IPS-20b (cell line): Measurements from ENCODE around the gene BPHL.
"Not testable (repeated sequence)": the region's sequence is repeated elsewhere in the genome, so short reads cannot be mapped to it uniquely, and the experiment has no call there.

ENCODE experiments used
- H3K27ac ChIP-seq: one replicate; pipeline ENCODE4 v1.5.1; 2013; ENCODE audit warnings: low read length
- H3K27me3 ChIP-seq: 2 replicates; pipeline ENCODE4 v1.6.1; 2013; ENCODE audit warnings: mild to moderate bottlenecking, low read length, inconsistent platforms; ENCODE audit not compliant: insufficient read depth
- H3K36me3 ChIP-seq: 2 replicates; pipeline ENCODE4 v1.6.1; 2013; ENCODE audit warnings: low read depth, mild to moderate bottlenecking, inconsistent platforms, low read length, moderate library complexity; ENCODE audit not compliant: insufficient read depth
- H3K4me1 ChIP-seq: 2 replicates; pipeline ENCODE4 v1.6.1; 2013; ENCODE audit warnings: mild to moderate bottlenecking, control low read depth, inconsistent platforms, low read length, moderate library complexity; ENCODE audit not compliant: insufficient read depth
- H3K4me3 ChIP-seq: 2 replicates; pipeline ENCODE4 v1.5.1; 2013; ENCODE audit warnings: mild to moderate bottlenecking, low read length, inconsistent platforms
- H3K9ac ChIP-seq: 2 replicates; pipeline ENCODE4 v1.6.1; 2013; ENCODE audit warnings: low read depth, mild to moderate bottlenecking, inconsistent platforms, low read length, moderate library complexity
- H3K9me3 ChIP-seq: 2 replicates; pipeline ENCODE4 v1.6.1; 2013; ENCODE audit warnings: mild to moderate bottlenecking, low read depth, low read length, inconsistent platforms; ENCODE audit not compliant: insufficient read depth

Gene BPHL

GRCh38 chr6:3189192-3189591 lies 70.7 kb downstream of the BPHL start:
- H3K27ac ChIP-seq, H3K9ac ChIP-seq, H3K27me3 ChIP-seq, H3K4me3 ChIP-seq, H3K9me3 ChIP-seq, H3K36me3 ChIP-seq: not testable (repeated sequence)
- peaks cover 14% of the 10 kb centered on the region for H3K4me1 ChIP-seq

GRCh38 chr6:3190056-3190455 lies 71.5 kb downstream of the BPHL start:
- no peak overlapping the region for H3K4me3 ChIP-seq
- H3K9ac ChIP-seq = no peak overlapping the region
- H3K36me3 ChIP-seq = no peaks in the 10 kb centered on the region
- H3K27ac ChIP-seq = no peak overlapping the region
- no peaks in the 10 kb centered on the region for H3K27me3 ChIP-seq
- no peaks in the 10 kb centered on the region; the same call in 1 of the 2 replicates for H3K9me3 ChIP-seq
- H3K4me1 ChIP-seq = peaks cover 23% of the 10 kb centered on the region

- Histone ChIP-seq H3K9me3 (no peaks in the 10 kb centered on the region; the same call in 1 of the 2 replicates), H3K27me3 (no peaks in the 10 kb centered on the region), H3K27ac (no peak overlapping the region), H3K9ac (no peak overlapping the region), H3K4me1 (peaks cover 30% of the 10 kb centered on the region), H3K4me3 (no peak overlapping the region), H3K36me3 (no peaks in the 10 kb centered on the region)
These were observed 72.3 kb downstream of the BPHL start for GRCh38 chr6:3190779-3191178.

GRCh38 chr6:3193102-3193849 lies 74.8 kb downstream of the BPHL start:
- Histone ChIP-seq H3K4me1 (peaks cover 31% of the 10 kb centered on the region), H3K9me3 (no peaks in the 10 kb centered on the region; the same call in 1 of the 2 replicates), H3K36me3 (no peaks in the 10 kb centered on the region), H3K9ac (no peak overlapping the region; the same call in 1 of the 2 replicates), H3K27ac (no peak overlapping the region), H3K27me3 (no peaks in the 10 kb centered on the region), H3K4me3 (no peak overlapping the region)

- no peaks in the 10 kb centered on the region; the same call in 1 of the 2 replicates for H3K9me3 ChIP-seq
- H3K4me1 ChIP-seq = peaks cover 31% of the 10 kb centered on the region
- peak overlapping the region; percentile 37 for H3K4me3 ChIP-seq
- no peaks in the 10 kb centered on the region for H3K27me3 ChIP-seq
- H3K36me3 ChIP-seq = no peaks in the 10 kb centered on the region
- peak overlapping the region; percentile 55 for H3K27ac ChIP-seq
- peak overlapping the region; percentile 74; the same call in 1 of the 2 replicates for H3K9ac ChIP-seq
These were observed 76.3 kb downstream of the BPHL start for GRCh38 chr6:3194535-3195419.

GRCh38 chr6:3195420-3195694 lies 76.8 kb downstream of the BPHL start:
- H3K27ac ChIP-seq = no peak overlapping the region

GRCh38 chr6:3195695-3196497 lies 77.4 kb downstream of the BPHL start:
- Histone ChIP-seq H3K27ac (no peak overlapping the region), H3K4me3 (peak overlapping the region; percentile 37; the same call in 1 of the 2 replicates), H3K9me3 (no peaks in the 10 kb centered on the region; the same call in 1 of the 2 replicates), H3K36me3 (no peaks in the 10 kb centered on the region), H3K4me1 (peaks cover 31% of the 10 kb centered on the region), H3K9ac (peak overlapping the region; percentile 74; the same call in 1 of the 2 replicates), H3K27me3 (no peaks in the 10 kb centered on the region)

More at GRCh38 chr6:3195420-3195694, 76.8 kb downstream of the BPHL start:
- peak overlapping the region; percentile 74; the same call in 1 of the 2 replicates for H3K9ac ChIP-seq
- no peaks in the 10 kb centered on the region; the same call in 1 of the 2 replicates for H3K9me3 ChIP-seq
- no peaks in the 10 kb centered on the region for H3K36me3 ChIP-seq
- peak overlapping the region; percentile 37 for H3K4me3 ChIP-seq
- H3K27me3 ChIP-seq = no peaks in the 10 kb centered on the region
- H3K4me1 ChIP-seq = peaks cover 31% of the 10 kb centered on the region

GRCh38 chr6:3196770-3197169 lies 78.3 kb downstream of the BPHL start:
- Histone ChIP-seq H3K9ac (no peak overlapping the region), H3K27me3 (no peaks in the 10 kb centered on the region), H3K36me3 (no peaks in the 10 kb centered on the region), H3K9me3 (no peaks in the 10 kb centered on the region), H3K4me3 (no peak overlapping the region), H3K27ac (no peak overlapping the region), H3K4me1 (peaks cover 31% of the 10 kb centered on the region)

- peaks cover 31% of the 10 kb centered on the region for H3K4me1 ChIP-seq
- not testable (repeated sequence) for H3K27me3 ChIP-seq, H3K36me3 ChIP-seq, H3K9me3 ChIP-seq, H3K27ac ChIP-seq, H3K4me3 ChIP-seq, H3K9ac ChIP-seq
These were observed 79.2 kb downstream of the BPHL start for GRCh38 chr6:3197734-3198133.

- Histone ChIP-seq H3K9me3 (no peaks in the 10 kb centered on the region), H3K4me1 (peaks cover 17% of the 10 kb centered on the region), H3K36me3 (no peaks in the 10 kb centered on the region), H3K4me3 (no peak overlapping the region), H3K27ac (no peak overlapping the region), H3K9ac (no peak overlapping the region), H3K27me3 (no peaks in the 10 kb centered on the region)
These were observed 80.9 kb downstream of the BPHL start for GRCh38 chr6:3199382-3199781.

GRCh38 chr6:3200682-3201081 lies 82.2 kb downstream of the BPHL start:
- H3K9ac ChIP-seq = no peak overlapping the region
- H3K4me3 ChIP-seq = no peak overlapping the region
- no peaks in the 10 kb centered on the region for H3K36me3 ChIP-seq

More at GRCh38 chr6:3200682-3201081, 82.2 kb downstream of the BPHL start:
- Histone ChIP-seq H3K27ac (no peak overlapping the region), H3K27me3 (no peaks in the 10 kb centered on the region), H3K4me1 (peaks cover 4% of the 10 kb centered on the region; the same call in 1 of the 2 replicates), H3K9me3 (no peaks in the 10 kb centered on the region)
